ENCODE measurements around the gene NDUFAF5.

NDUFAF5 gene

DNA sequence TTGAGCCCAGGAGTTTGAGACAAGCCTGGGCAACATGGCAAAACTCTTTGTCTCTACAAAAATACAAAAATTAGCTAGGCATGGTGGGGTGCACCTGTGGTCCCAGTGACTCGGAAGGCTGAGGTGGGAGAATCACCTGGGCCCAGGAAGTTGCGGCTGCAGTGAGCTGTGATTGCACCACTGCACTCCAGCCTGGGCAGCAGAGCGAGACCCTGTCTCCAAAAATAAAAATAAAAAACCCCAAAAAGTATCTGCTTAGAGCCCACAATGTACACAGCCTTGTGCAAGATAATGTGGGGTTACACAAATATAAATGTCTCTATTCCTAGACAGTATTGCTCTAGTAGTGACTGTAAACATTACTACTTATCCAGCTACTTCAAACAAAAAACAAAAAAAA lies 6.0 kb upstream of the NDUFAF5 start:
- no peak for DNase-seq

DNA sequence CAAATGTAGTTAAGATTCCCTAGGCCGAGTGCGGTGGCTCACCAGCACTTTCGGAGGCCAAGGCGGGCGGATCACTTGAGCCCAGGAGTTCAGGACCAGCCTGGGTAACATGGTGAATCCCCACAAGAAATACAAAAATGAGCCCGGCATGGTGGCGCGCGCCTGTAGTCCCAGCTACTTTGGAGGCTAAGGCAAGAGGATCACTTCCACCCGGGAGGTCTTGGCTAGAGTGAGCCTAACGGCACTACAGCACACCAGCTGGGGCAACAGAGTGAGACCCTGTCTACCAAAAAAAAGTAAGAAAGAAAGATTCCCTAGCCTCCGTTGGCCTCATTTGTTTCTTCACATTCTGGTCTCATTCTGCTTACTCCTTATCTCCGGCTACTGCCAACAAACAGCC lies 1.3 kb upstream of the NDUFAF5 start:
- DNase-seq = no peak

DNA sequence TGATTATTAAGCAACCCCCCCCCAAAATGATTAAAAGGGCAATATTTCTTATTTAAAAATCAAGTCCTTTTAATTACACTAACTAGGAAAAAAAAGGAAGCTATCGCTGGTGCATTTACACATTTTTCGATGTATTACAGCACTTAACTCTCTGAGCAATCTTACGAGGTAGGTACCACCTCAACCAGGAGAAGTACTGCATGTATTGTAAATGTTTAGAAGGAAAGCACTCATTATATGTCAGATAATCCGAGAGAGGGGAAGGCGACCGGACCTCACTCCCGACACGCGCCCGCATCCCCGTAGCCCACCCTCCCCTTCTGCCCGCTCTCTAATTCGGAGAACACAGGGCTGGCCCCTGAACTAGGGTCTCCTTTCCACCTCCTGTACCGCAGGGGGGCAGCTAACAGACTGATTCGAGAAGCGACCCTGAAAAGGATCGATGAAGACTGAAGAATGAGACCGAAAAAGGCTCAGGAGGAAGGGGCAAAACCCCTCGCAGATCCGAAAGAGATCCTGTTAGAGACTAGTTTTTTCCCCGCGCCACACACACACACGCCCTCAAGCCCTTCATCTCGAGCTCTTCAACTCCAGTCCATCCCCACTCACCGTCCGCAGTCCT lies 446 bp upstream of the NDUFAF5 start:
- no peak for DNase-seq

DNA sequence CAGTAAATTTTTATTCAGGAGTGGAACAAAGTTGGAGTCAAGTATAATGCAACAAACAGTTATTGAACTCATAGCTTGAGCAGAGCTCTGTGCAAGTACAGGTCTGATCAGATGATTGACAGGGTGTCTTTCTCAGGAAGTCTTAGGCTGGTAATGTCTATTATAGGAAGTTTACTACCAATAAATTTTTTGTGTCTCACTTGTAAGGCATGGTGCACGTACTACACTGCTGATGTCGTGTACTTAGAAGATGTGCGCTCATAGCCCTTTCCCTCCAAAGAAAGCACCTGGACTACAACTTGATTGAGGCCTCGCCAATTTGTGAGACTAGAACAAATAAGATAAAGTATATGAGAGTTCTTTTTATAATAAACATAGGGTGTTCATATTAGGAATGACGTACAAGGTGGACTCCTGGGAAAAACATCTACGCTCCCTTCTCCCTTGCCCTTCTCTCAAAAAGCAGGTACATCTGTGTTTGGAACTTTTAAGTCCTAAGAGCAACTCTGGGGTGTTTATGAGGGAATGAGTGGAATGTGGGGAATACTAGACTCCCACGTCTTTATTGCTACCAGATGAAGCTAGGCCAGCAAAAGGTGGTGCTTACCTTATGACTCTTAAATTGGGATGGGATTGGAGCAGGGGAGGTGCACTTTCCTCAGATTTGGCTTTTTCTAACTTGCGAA lies 1.5 kb downstream of the NDUFAF5 start:
- no peak for DNase-seq

DNA sequence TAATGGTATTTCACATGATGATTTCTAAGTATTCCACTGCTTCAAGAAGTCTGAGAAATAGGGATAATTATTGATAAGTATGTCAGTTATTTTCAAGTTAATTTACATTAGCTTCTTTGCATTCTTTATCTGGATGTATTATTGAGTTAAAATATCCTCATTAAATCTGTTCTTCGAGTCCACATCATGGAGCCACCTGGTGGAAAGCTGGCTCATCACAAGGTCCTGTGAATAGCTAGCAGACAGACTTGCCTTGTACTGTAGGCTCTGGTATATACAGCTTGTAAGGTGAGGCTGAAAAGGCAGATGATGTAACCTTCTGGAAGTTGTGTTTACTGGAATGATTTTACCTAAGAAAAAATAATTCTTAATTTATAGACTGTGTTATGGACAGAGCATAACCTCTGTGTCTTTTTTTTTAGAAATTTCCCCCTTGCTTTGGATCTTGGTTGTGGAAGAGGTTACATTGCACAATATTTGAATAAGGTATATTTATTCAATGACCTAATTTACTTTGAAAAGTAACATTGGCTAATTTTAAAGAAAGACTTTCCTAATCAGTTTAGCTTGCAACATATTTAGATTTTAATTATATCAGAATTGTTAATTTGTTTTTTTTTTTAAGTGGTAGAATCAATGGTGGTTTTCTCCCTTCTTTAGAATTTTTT lies 3.5 kb downstream of the NDUFAF5 start:
- DNase-seq = peak in 3 of 5 donors; percentile 3 to 43 (median 17)

DNA sequence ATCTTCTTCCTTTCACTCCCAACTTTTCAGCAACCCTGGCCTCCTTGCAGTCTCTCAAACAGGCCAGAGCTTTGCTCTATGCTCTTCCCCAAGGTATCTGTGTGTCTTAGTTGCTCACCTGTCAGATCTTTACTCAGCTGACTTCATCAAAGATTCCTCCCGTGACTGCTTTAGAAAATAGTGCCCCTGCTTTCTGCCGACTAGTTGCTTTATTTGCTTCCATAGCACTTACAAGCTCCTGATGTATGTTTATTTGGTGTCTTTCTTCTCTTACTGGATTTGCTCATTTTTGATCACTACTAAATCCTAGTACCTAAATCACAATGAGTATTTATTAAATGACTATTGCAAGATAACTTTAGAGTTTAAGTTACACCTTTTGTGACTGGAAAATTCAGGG lies 5.9 kb downstream of the NDUFAF5 start:
- DNase-seq = no peak

DNA sequence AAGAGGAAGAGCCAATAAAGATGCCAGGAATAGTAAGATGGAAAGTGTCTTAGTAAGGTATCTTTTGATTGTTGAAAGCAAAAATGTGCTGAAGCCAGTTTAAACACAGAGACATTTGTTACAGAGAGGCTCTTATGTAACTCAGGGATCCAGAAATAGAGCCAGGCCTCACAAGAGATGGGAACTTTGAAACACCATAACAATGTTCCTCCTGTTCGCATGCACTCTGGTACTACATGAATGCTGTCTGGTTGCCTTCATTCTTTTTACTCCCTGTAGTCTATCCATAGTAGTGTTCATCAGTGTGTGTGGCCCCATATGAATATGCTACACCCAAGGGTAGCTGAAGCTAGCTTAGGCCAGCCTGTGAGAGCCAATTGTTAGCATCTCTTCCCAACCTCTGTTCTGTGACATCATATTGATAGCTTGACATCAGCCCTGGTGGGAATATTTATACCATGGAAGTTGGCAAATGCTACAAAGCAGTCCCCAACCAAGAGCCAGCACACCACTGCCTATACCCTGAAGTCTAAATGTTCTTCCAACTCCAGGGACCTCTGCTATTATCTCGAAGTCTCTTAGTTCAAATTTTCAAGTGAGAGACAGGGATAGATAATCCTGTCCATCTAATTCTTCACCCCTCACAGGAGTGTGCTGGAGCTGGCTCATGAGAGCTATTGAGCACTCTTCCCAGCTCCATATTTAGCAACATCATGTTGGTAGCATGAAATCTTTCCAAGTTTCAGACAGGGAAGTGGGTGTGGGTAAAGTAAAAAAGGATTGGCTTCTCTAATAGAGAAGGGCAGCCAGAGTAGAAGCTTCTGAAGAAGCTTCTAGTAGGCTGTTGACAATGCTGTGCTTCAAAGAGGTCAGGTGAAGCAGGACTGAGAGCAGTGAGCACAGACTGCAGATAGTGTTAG lies 7.0 kb downstream of the NDUFAF5 start:
- DNase-seq = no peak

DNA sequence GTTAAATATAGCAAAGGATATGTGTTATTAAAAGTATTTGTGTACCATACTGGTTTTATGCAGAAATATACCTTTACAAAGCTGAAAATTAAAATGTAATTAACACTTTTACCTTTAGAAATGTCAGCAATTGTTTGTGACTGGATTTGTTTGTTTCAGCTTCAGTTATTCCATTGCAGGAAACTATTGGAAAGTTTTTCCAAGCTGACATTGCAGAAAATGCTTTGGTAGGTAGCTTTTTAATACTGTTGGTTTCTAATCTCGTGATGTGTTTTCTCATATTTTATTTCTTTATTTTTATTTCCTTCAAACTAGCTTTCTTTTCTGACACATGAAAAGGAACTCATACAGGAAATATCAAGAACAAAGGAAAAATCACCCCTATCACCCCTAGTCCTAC lies 8.2 kb downstream of the NDUFAF5 start:
- DNase-seq = no peak

DNA sequence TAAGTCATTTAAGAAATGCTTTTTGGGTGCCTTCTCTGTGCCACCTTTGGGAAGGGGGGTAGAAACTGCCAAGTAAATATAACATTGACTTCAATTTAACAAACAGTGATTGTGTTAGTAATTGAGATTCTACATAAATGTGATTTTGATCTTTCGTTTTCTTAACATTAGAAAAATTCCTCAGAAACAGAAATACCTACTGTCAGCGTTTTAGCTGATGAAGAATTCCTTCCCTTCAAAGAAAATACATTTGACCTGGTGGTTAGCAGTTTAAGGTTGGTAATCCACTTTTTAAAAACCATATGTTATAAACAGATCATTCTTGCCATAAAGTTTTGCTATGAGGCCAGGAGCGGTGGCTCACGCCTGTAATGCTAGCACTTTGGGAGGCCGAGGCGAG lies 9.8 kb downstream of the NDUFAF5 start:
- no peak for DNase-seq

DNA sequence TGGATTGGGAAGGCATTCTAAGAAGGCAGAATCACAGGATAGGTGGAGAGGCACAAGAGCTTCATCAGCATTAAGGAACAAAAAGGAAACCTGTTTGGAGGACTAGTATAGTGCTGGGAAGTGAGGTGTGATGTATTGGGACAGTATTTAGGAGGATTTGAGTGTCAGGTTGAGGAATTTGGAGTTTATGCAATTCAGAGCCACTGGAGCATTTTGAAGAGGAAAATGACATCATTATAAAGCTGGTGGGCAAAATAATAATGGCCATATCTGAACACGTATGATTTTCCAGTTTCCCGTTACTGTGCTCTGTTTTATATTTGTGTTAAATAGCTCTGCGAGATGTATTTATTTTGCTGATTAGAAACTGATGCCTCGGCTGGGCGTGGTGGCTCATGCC lies 14.2 kb downstream of the NDUFAF5 start:
- no peak for DNase-seq

DNA sequence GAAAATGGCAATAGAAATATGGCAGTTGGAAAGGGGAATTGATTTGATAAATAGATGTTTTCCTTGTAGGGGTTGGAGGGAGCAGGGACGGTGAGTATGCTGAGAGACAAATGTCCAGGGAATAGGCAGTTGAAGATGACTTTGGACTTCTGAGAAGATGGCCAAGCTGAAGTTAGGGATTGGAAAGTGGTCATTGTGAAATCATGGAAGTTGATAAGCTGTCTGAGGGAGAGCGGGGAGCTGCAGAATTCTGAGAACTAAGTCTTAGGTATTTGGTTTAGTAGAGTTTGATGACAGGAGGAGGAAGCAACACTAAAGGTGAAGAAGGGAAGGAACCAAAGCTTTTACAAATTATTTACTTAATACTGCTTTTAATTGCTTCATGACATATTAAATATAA lies 15.1 kb downstream of the NDUFAF5 start:
- no peak for DNase-seq

DNA sequence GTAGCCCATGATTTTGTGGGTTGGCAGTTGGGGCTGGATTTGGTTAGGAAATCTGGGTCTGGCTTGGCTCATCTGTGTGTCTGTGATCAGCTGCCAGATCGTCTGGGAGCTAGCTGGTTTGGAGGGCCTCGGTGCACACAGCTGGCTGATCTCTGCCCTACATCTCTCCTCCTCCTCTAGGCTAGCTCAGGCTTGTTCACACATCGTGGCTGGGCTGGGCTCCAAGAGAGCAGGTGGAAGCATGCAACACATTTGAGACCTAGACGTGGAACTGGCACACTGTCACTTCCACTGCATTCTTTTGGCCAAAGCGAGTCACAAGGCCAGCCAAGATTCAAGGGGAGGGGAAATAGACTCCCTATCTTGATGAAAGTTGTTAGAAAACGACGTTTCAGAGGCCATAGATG lies 15.9 kb downstream of the NDUFAF5 start:
- no peak for DNase-seq

DNA sequence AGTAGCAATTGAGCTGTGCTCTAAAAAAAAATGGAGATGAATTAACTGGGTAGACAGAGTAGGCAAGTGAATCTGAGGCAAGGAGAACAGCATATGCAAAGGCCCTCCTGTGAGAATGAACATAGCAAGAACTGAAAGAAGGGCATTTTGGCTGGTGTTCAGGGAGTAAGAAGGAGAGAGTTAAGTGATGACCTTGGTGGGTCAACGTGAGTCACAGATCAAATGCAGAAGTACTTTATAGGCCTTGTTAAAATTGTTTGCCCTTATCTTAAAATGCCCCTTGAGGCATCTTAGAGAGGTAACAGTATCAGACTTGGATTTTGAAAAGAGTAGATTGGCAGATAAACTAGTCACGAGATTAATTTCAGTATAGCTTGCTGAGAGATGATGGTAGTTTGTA lies 24.5 kb downstream of the NDUFAF5 start:
- no peak for DNase-seq

DNA sequence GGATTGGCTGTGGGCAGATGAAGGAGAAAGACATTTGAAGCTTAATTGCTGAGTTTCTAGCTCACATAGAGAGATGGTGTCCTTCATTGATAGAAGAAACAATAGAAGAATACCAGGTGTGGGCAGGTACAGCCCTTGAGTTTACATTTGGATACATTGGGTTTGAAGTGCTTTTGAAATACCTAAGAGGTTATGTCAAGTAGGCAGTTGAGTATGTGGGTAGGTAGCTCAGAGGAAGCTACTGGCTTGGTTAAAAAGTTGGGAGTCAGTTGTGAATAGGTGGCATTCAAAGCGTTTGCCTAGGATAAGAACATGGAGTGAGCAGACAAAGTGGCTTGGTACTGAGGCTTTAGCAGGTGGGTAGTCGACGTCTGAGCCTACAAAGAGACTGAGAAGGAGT lies 25.0 kb downstream of the NDUFAF5 start:
- no peak for DNase-seq

DNA sequence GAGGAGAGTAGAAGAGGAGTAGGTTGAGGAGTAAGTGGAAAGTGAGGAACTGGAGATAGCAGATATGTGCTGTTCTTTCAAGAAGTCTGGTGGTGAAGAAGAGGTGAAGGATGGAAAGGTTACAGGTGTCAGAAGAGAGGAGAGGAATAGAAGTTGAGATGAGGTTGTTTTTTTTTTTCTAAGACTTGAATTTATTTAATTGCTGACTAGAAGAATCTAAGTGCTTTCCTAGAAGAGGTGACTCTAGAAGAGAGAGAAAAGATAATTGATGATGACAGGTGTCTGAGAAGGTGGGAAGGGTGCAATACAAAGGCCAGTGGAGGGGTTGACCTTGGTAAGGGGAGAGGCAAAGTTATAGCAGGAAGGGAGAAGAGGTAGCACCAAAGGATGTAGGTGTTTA lies 25.6 kb downstream of the NDUFAF5 start:
- DNase-seq = no peak

DNA sequence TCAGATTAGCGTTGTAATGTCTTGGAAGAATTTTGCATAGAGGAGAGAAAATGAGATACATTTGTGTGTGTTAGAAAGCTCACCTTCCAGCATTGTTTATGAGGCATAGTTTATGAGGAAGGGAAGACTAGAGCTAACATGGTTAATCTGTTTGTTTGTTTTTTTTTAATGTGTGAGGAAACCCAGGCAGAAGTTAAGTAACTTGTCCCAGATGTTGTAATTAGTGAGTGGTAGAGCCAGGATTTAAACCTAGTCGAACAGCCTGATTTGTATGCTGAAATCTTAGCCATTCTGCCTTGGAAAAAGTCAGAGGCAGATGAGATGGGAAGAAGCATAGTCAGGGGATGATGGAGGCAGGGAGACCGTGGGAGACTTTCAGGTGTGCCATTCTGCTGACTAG lies 29.1 kb downstream of the NDUFAF5 start:
- no peak for DNase-seq

DNA sequence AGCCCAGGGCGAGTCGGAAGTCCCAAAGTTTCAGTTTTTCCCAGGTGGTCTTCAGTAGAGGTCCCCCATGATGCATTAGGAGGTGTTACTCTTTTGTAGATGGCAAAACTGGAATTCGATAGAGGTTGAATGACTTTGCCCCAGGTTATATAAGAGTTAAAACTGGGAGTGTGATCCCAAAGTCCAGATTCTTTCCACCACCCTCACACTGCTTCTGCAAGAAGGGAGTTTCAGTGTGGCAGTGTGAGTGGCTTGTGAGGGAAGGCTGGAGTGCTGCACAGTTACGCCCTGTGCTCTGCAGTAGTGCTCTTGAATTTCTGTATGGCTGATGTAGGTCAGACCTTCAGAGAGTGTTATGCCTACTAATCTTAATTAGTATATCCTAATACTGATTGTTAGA lies 29.8 kb downstream of the NDUFAF5 start:
- DNase-seq = no peak

DNA sequence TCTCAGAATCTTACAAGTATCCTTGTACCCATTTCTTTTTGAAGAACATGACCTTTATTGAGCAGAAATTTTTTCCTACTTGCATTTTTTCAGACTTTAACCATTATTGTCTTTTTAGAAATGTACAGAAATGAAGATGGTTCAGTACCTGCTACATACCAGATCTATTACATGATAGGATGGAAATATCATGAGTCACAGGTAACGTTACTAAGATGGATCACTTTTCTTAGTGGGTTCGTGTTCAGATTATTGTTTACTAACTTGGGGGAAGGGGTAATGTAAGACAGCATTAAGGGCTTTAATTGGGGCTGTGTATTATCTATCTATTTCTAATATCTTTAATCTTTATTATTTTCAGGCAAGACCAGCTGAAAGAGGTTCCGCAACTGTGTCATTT lies 31.9 kb downstream of the NDUFAF5 start:
- no peak for DNase-seq

DNA sequence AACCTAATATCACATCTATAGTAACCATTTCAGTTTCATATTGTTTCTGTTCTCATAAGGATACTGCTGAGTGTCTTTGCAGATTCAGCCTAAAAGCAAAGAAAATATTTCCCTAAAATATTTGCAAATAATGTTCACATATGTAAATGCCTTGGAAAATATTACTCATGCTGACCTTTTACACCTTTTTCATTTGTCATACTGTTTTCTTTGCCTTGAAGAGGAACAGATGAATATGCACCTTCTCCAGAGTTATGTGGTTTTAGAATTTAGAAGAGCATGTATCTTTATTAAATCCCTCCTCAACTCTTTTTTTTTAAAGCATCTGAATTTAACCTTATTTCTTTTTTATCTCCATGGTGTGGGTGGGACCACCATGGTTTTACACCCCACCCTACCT lies 32.5 kb downstream of the NDUFAF5 start:
- no peak for DNase-seq

DNA sequence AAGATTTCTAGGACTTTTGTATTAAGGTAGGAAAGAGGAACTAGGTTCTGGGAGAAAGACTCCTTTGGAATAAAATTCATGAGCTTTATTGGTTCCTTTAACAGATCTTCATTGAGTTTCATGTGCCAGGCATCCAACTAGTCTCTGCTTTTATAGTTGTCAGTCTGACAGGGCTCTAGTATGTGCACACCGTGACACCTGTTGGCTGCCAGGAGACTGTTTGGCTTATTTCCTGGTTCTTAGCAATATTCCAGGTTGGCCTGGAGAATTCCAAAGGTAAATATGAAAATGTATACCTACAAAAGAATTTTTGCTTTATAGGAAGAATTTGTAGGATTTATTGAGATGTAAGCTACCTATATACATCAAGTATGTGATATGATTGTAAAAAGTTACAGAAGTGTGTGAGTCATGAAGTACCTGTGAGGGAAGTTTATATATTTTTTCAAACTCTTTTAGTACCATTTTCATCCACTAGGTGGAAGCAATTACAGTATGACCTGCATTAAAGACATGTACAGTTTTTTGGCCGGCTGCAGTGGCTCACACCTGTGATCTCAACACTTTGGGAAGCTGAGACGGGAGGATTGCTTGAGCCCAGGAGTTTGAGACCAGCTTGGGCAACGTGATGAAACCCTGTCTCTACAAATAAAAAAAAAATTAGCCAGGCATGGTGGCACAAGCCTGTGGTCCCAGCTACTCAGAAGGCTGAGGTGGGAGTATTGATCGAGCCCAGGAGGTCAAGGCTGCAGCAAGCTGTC lies 35.2 kb downstream of the NDUFAF5 start:
- peak in 1 of 5 donors; percentile 49 for DNase-seq

DNA sequence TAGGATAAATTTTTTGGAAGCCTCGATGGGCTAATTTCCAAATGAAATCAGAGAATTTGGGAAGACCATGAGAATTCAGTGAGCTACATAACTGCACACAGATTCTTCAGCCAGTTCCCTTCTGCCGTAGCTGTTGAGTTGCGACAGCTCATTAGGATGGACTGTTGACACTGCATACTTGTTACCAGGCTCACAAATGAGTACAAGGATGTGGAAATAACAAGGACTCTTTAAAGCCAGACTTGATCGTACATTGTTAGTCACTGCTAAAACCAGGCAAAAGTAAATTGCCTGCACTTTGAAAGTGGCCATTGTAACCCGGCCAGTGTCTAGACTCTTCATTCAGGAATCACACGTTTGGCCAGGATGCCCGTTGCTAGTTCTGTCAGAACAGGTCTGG lies 37.0 kb downstream of the NDUFAF5 start:
- DNase-seq = no peak

DNA sequence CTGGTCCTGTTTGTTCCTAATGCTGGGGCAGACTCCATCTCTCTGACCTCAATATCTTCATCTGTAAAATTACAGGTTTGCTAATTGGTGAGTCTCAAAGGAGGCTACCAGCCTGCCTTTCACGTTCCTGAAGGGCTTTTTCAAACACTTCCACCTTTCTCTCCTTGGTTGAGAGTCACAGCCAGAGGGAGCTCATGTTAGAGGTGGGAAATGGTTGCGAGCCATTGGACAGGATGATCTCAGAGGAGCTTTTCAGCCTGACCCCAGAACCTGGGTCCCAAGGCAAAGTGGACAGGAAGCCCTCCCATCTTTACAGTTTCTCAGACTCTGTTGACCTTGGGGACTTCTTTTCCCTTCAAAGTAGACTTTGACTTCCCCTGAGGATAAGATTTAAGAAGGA lies 37.6 kb downstream of the NDUFAF5 start:
- no peak for DNase-seq

DNA sequence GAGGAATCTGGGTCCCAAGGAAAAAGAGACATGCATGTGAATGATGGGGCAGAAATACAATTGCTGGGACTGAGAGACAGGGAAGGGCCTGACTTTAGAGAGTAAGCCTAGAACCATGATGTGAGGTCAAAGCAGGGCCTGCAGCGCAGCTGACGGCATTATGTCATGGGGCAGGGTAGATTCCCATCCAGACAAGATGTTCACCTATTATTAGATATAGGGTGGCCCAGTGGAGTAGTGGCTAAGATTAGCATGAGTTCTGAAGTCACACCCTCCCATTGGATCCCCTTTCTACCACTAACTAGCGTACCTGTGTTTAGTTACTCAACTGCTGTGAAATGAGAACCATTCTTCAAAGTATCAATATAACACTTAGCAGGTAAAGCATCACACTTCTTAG lies 39.6 kb downstream of the NDUFAF5 start:
- DNase-seq = no peak
